ENCODE data around the gene UBE2F. TPM values are rescaled to one million over a fixed set of nuclear protein-coding genes. Genes with fewer than 3 reads are reported as not detected.
A peak's percentile ranks its signal among the peaks of the same experiment; 100 is the strongest.

Gene UBE2F
- total and polyA plus RNA-seq, 2 of the 13 experiments (the other 11 are each of a cell fraction or from before 2014, with no cell fraction given), result 35.4 to 73.1 TPM

DNA sequence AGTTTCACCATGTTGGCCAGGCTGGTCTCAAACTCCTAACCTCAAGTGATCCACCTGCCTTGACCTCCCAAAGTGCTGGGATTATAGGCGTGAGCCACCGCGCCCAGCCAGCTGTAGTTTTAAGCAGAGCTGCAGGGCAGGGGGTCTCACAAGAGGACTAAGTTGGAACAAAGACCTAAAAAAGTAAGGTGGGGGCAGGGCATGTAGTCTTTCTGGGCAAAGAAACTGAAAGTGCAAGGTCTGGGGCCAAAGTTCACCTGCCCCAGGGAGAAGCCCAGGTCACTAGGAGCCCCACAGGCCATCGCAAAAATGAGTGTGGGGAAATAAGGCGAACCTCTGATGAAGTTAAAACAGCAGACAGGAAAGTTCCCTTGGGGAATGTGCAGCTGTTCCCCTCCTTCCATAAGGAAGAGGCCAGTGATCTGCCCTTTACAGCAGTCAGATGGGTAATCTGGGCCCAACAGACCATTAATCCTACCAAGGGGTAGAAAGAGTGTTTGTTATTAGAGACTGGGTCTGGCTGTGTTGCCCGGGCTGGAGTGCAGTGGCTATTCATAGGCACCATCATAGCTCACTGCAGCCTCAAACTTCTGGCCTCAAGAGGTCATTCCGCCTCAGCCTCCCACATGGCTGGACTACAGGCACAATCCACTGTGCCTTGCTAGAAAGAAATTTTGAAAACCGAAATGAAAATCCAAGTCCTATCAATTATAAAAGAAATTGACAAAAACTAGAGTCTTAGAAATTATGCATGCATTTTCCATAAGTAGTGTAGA, 96.8 kb downstream of the UBE2F start (continued):
- TF ChIP-seq, protein P1, sequence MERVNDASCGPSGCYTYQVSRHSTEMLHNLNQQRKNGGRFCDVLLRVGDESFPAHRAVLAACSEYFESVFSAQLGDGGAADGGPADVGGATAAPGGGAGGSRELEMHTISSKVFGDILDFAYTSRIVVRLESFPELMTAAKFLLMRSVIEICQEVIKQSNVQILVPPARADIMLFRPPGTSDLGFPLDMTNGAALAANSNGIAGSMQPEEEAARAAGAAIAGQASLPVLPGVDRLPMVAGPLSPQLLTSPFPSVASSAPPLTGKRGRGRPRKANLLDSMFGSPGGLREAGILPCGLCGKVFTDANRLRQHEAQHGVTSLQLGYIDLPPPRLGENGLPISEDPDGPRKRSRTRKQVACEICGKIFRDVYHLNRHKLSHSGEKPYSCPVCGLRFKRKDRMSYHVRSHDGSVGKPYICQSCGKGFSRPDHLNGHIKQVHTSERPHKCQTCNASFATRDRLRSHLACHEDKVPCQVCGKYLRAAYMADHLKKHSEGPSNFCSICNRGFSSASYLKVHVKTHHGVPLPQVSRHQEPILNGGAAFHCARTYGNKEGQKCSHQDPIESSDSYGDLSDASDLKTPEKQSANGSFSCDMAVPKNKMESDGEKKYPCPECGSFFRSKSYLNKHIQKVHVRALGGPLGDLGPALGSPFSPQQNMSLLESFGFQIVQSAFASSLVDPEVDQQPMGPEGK (CRISPR knock-in tag; IDR thresholded peaks at IDR 0.05), result peak; percentile 43; the same call in 1 of the 2 replicates
- TF ChIP-seq, protein P2, sequence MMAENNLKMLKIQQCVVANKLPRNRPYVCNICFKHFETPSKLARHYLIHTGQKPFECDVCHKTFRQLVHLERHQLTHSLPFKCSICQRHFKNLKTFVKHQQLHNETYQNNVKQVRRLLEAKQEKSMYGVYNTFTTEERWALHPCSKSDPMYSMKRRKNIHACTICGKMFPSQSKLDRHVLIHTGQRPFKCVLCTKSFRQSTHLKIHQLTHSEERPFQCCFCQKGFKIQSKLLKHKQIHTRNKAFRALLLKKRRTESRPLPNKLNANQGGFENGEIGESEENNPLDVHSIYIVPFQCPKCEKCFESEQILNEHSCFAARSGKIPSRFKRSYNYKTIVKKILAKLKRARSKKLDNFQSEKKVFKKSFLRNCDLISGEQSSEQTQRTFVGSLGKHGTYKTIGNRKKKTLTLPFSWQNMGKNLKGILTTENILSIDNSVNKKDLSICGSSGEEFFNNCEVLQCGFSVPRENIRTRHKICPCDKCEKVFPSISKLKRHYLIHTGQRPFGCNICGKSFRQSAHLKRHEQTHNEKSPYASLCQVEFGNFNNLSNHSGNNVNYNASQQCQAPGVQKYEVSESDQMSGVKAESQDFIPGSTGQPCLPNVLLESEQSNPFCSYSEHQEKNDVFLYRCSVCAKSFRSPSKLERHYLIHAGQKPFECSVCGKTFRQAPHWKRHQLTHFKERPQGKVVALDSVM (CRISPR knock-in tag; IDR thresholded peaks at IDR 0.05), result peak; percentile 79
- TF ChIP-seq RBM22 (optimal IDR thresholded peaks at IDR 0.05; ENCODE audit: low read length) (no peak), ETV6 (CRISPR knock-in tag; conservative IDR thresholded peaks at IDR 0.05) (no peak), ZSCAN25 (CRISPR knock-in tag; IDR thresholded peaks at IDR 0.05) (no peak), HNF4A (CRISPR knock-in tag; IDR thresholded peaks at IDR 0.05) (peak; percentile 94), SNAI1 (CRISPR knock-in tag; IDR thresholded peaks at IDR 0.05; ENCODE audit: borderline replicate concordance) (no peak), TOE1 (CRISPR knock-in tag; IDR thresholded peaks at IDR 0.05) (no peak), NCOA2 (CRISPR knock-in tag; IDR thresholded peaks at IDR 0.05) (0 out of 2 replicates have a peak, but pooled peaks have one; percentile 41), CBX5 (CRISPR knock-in tag; IDR thresholded peaks at IDR 0.05; ENCODE audit: borderline replicate concordance) (0 out of 2 replicates have a peak, but pooled peaks have one; percentile 34), NR2F2 (IDR thresholded peaks at IDR 0.05; ENCODE audit: borderline replicate concordance, low read depth) (peak; percentile 63; the same call in 1 of the 2 replicates), NR2F1 (CRISPR knock-in tag; IDR thresholded peaks at IDR 0.05) (peak; percentile 72 to 78), CHCHD3 (CRISPR knock-in tag; IDR thresholded peaks at IDR 0.05) (no peak), SMAD9 (CRISPR knock-in tag; IDR thresholded peaks at IDR 0.05) (no peak), ZC3H13 (CRISPR knock-in tag; IDR thresholded peaks at IDR 0.05) (0 out of 2 replicates have a peak, but pooled peaks have one; percentile 36), SATB2 (CRISPR knock-in tag; IDR thresholded peaks at IDR 0.05) (no peak), KLF11 (CRISPR knock-in tag; IDR thresholded peaks at IDR 0.05) (no peak), YY1 (IDR thresholded peaks at IDR 0.05; ENCODE audit: insufficient read depth, insufficient replicate concordance, low read depth, low read length) (peak; percentile 16), GATAD2A (CRISPR knock-in tag; IDR thresholded peaks at IDR 0.05) (peak; percentile 49; the same call in 1 of the 2 replicates), ZNF567 (CRISPR knock-in tag; IDR thresholded peaks at IDR 0.05; ENCODE audit: borderline replicate concordance) (0 out of 2 replicates have a peak, but pooled peaks have one; percentile 41)
